H1 (cell line): ENCODE data around the gene RBM20. TPM values are rescaled to one million over a fixed set of nuclear protein-coding genes. Genes with fewer than 3 reads are reported as not detected.

Source experiments
- CTCF ChIA-PET: fragments of 300-600 bp; sonication (Branson Sonifier 250); formaldehyde crosslinking; loops from one replicate; lab custom pipeline; 2021; ENCODE audit not compliant: partially characterized antibody; lab: Charles Lee
- POLR2A ChIA-PET: fragments of 300-600 bp; sonication (Branson Sonifier 250); formaldehyde crosslinking; loops from one replicate; lab custom pipeline; 2021; ENCODE audit warnings: inconsistent platforms; ENCODE audit not compliant: partially characterized antibody; lab: Charles Lee
- DNase-seq, 2 experiments: peaks; one replicate each; pipeline versions ENCODE4 v3.0.0 to v3.0.0-alpha.2; 2010 to 2022; ENCODE audit warnings: low spot score in 2 of 2, low read depth in 1 of 2, mixed read lengths in 1 of 2
- FAIRE-seq: peaks from 2 replicates; lab custom pipeline; 2011; peaks lifted over from hg19 to GRCh38; lab: Jason Lieb, UNC
- H2AFZ ChIP-seq: 2 replicates; pipeline ENCODE4 v1.8.1; 2012; ENCODE audit warnings: low read length, inconsistent platforms
- H2AK5ac ChIP-seq: 2 replicates; pipeline ENCODE4 v1.6.1; 2013; ENCODE audit warnings: low read depth, low read length
- H2BK120ac ChIP-seq: replicated peaks from 2 replicates; pipeline ENCODE3; 2013; ENCODE audit warnings: low read depth, low read length, inconsistent platforms
- H2BK12ac ChIP-seq: 2 replicates; pipeline ENCODE4 v1.6.1; 2013; ENCODE audit warnings: low read depth, low read length
- H2BK15ac ChIP-seq: 2 replicates; pipeline ENCODE4 v1.6.1; 2013; ENCODE audit warnings: low read length
- H2BK20ac ChIP-seq: 2 replicates; pipeline ENCODE4 v1.6.1; 2013; ENCODE audit warnings: low read length
- H2BK5ac ChIP-seq: 2 replicates; pipeline ENCODE4 v1.6.1; 2013; ENCODE audit warnings: low read depth, low read length
- H3K14ac ChIP-seq: 2 replicates; pipeline ENCODE4 v1.6.1; 2013; ENCODE audit warnings: inconsistent platforms; ENCODE audit not compliant: insufficient read length
- H3K18ac ChIP-seq: 2 replicates; pipeline ENCODE4 v1.6.1; 2013; ENCODE audit warnings: low read length; ENCODE audit errors: extremely low read depth
- H3K23ac ChIP-seq: 2 replicates; pipeline ENCODE4 v1.6.1; 2013; ENCODE audit warnings: inconsistent platforms; ENCODE audit not compliant: insufficient read length
- H3K23me2 ChIP-seq: 2 replicates; pipeline ENCODE4 v1.6.1; 2013; ENCODE audit warnings: low read depth, low read length
- H3K27ac ChIP-seq: 2 replicates; pipeline ENCODE4 v1.6.1; 2011; ENCODE audit warnings: low read depth, low read length, inconsistent platforms
- H3K27me3 ChIP-seq, 4 experiments: replicated peaks in 1 of 4; 1 replicate in 1 of 4; 2 replicates in 3 of 4; pipeline versions ENCODE4 v1.6.1 to v1.8.1; 2011 to 2013; ENCODE audit warnings: low read length in 3 of 4, mild to moderate bottlenecking in 3 of 4, inconsistent platforms in 2 of 4, mixed read lengths in 2 of 4, moderate library complexity in 1 of 4; ENCODE audit not compliant: control insufficient read depth in 3 of 4, insufficient read depth in 3 of 4; ENCODE audit errors: extremely low read depth in 1 of 4
- H3K36me3 ChIP-seq, 4 experiments: 2 replicates each; pipeline versions ENCODE4 v1.6.1 to v1.8.1; 2011 to 2013; ENCODE audit warnings: mild to moderate bottlenecking in 4 of 4, low read length in 3 of 4, moderate library complexity in 2 of 4, control low read depth in 1 of 4, inconsistent platforms in 1 of 4; ENCODE audit not compliant: insufficient read depth in 4 of 4, control insufficient read depth in 2 of 4
- H3K4ac ChIP-seq: replicated peaks from 2 replicates; pipeline ENCODE3; 2013; ENCODE audit warnings: low read length, low read depth, mixed read lengths, inconsistent platforms; ENCODE audit not compliant: insufficient read length
- H3K4me1 ChIP-seq, 4 experiments: replicated peaks in 1 of 4; 1 replicate in 1 of 4; 2 replicates in 3 of 4; pipeline versions ENCODE4 v1.6.1 to v1.8.1; 2011 to 2013; ENCODE audit warnings: low read length in 3 of 4, inconsistent platforms in 2 of 4, mixed read lengths in 1 of 4; ENCODE audit not compliant: insufficient read depth in 4 of 4, control insufficient read depth in 3 of 4
- H3K4me2 ChIP-seq, 2 experiments: 2 replicates each; pipeline versions ENCODE4 v1.6.1 to v1.8.1; 2011 to 2013; ENCODE audit warnings: low read depth in 2 of 2, low read length in 2 of 2, control low read depth in 1 of 2, inconsistent platforms in 1 of 2, mild to moderate bottlenecking in 1 of 2; ENCODE audit not compliant: insufficient read depth in 1 of 2
- H3K4me3 ChIP-seq, 4 experiments: fragments of 200-600, 300-600 bp in 1 of 4; sonication (generic), shearing (Covaris generic), sonication (Bioruptor Twin) in 1 of 4; 2 replicates each; pipeline versions ENCODE4 v1.5.1 to v1.8.1; 2011 to 2016; ENCODE audit warnings: low read length in 4 of 4, low read depth in 3 of 4, control low read depth in 2 of 4, inconsistent platforms in 2 of 4, mild to moderate bottlenecking in 2 of 4, mixed read lengths in 1 of 4, moderate library complexity in 1 of 4; ENCODE audit not compliant: insufficient read depth in 2 of 4; ENCODE audit errors: extremely low read depth in 1 of 4
- H3K56ac ChIP-seq: replicated peaks from 2 replicates; pipeline ENCODE3; 2013; ENCODE audit warnings: low read depth, mild to moderate bottlenecking, mixed read lengths, low read length, inconsistent platforms; ENCODE audit not compliant: insufficient read length
- H3K79me1 ChIP-seq: 2 replicates; pipeline ENCODE4 v1.6.1; 2013; ENCODE audit warnings: low read depth, low read length, control low read depth
- H3K79me2 ChIP-seq, 2 experiments: 2 replicates each; pipeline versions ENCODE4 v1.6.1 to v1.8.1; 2012 to 2013; ENCODE audit warnings: low read length in 2 of 2, mild to moderate bottlenecking in 2 of 2, inconsistent platforms in 1 of 2; ENCODE audit not compliant: insufficient read depth in 2 of 2, control insufficient read depth in 1 of 2
- H3K9ac ChIP-seq, 4 experiments: replicated peaks in 1 of 4; 1 replicate in 1 of 4; 2 replicates in 3 of 4; pipeline versions ENCODE4 v1.6.1 to v1.8.1; 2011 to 2013; ENCODE audit warnings: low read depth in 3 of 4, low read length in 3 of 4, control low read depth in 2 of 4, mild to moderate bottlenecking in 2 of 4, moderate library complexity in 2 of 4, inconsistent platforms in 1 of 4; ENCODE audit errors: extremely low read depth in 1 of 4
- H3K9me3 ChIP-seq, 2 experiments: 2 replicates each; pipeline versions ENCODE4 v1.6.1 to v1.8.1; 2012 to 2013; ENCODE audit warnings: mild to moderate bottlenecking in 2 of 2, moderate library complexity in 2 of 2, control low read depth in 1 of 2, inconsistent platforms in 1 of 2, low read depth in 1 of 2, low read length in 1 of 2, mixed read lengths in 1 of 2; ENCODE audit not compliant: insufficient read depth in 2 of 2
- H4K20me1 ChIP-seq, 2 experiments: replicated peaks in 1 of 2; 2 replicates each; pipeline versions ENCODE3 to v1.8.1; 2011 to 2013; ENCODE audit warnings: inconsistent platforms in 2 of 2, low read length in 2 of 2, mild to moderate bottlenecking in 1 of 2; ENCODE audit not compliant: insufficient read depth in 2 of 2, control insufficient read depth in 1 of 2
- H4K5ac ChIP-seq: 2 replicates; pipeline ENCODE4 v1.6.1; 2013; ENCODE audit warnings: low read length, low read depth, mixed read lengths, inconsistent platforms; ENCODE audit not compliant: insufficient read length
- H4K8ac ChIP-seq: 2 replicates; pipeline ENCODE4 v1.8.0; 2013; ENCODE audit warnings: mild to moderate bottlenecking, moderate library complexity, low read length, inconsistent platforms; ENCODE audit not compliant: insufficient read depth; ENCODE audit errors: extremely low read depth
- H4K91ac ChIP-seq: replicated peaks from 2 replicates; pipeline ENCODE3; 2013; ENCODE audit warnings: low read length, mixed read lengths, inconsistent platforms; ENCODE audit not compliant: insufficient read length
- E2F6 ChIP-seq: IDR thresholded peaks from 2 replicates; pipeline ENCODE4 v1.6.1; 2012; ENCODE audit warnings: inconsistent platforms
- EGR1 ChIP-seq: IDR thresholded peaks from 2 replicates; pipeline ENCODE4 v1.6.1; 2011; ENCODE audit warnings: low read depth, low read length, borderline replicate concordance
- TAF7 ChIP-seq: optimal IDR thresholded peaks from 2 replicates; pipeline ENCODE3; 2011; ENCODE audit warnings: low read depth, mild to moderate bottlenecking, inconsistent platforms, low read length, moderate library complexity, borderline replicate concordance
- WGBS, 2 experiments: shearing (Covaris generic) in 1 of 2; methylation state at CpG; one replicate each; pipeline versions ENCODE4 v1.1.6 to v1.1.7; 2013 to 2015; ENCODE audit warnings: low lambda C conversion rate in 2 of 2, mixed read lengths in 2 of 2, inconsistent platforms in 1 of 2, low coverage in 1 of 2, missing lambda C conversion rate in 1 of 2; ENCODE audit not compliant: insufficient replicate concordance in 2 of 2, insufficient coverage in 1 of 2, insufficient read length in 1 of 2; ENCODE audit errors: extremely low coverage in 1 of 2, missing lambda C conversion rate in 1 of 2; 5-methylcytosine and 5-hydroxymethylcytosine counted together
- polyA plus RNA-seq, 7 experiments: library from polyadenylated mRNA; depleted of rRNA in 3 of 7; stranded (reverse) in 5 of 7; unstranded in 2 of 7; fragments of >200 nt in 5 of 7; fragments of 200-250 nt in 2 of 7; gene quantifications; 1 replicate in 5 of 7; 2 replicates in 1 of 7; 4 replicates in 1 of 7; pipeline versions ENCODE4 v1.2.1 to v1.2.3, GENCODE V29; 2011 to 2013; ENCODE audit warnings: missing spikeins in 2 of 7, mixed read lengths in 2 of 7
- total RNA-seq: library from RNA; stranded (reverse); fragmentation: NEBNext Ultra II Directional; extraction: Animal tissue kit (Norgen Biotek cat#: 25700); gene quantifications from 2 replicates; pipeline ENCODE4 v1.2.1, GENCODE V29; 2021

The RBM20 gene
- total and polyA plus RNA-seq, 2 of the 8 experiments (the other 6 are each of a cell fraction or from before 2014, with no cell fraction given), result 0.05 to 0.63 TPM

GRCh38 chr10:110862961-110863360 lies 218.8 kb downstream of the RBM20 start:
- CTCF ChIA-PET, result interaction anchor here (0.9 to 1.1 kb wide), 2 partner anchors 11 to 68 kb away, joined by 3 read pairs; no protein-coding TSS in a partner anchor
- Histone ChIP-seq H3K79me2 (no peaks in the 10 kb centered on the region), H3K27me3 (no peaks in the 10 kb centered on the region), H4K8ac (no peak overlapping the region), H2BK20ac (no peak overlapping the region), H3K36me3 (no peaks in the 10 kb centered on the region; a peak in 1 of 8 replicates), H3K56ac (no peak overlapping the region), H3K27ac (no peak overlapping the region), H3K23me2 (no peaks in the 10 kb centered on the region; the same call in 1 of the 2 replicates), H3K4me3 (no peak overlapping the region), H4K91ac (no peak overlapping the region), H3K79me1 (no peaks in the 10 kb centered on the region), H4K20me1 (no peaks in the 10 kb centered on the region), H2AK5ac (no peak overlapping the region), H3K4me1 (peaks cover 0 to 4% (median 0%) of the 10 kb centered on the region in 4 experiments; a peak in 2 of 7 replicates), H3K18ac (no peak overlapping the region), H2BK5ac (no peak overlapping the region), H3K9ac (no peak overlapping the region), H2BK12ac (no peak overlapping the region), H2AFZ (no peak overlapping the region), H2BK15ac (no peak overlapping the region), H3K23ac (no peak overlapping the region), H4K5ac (no peak overlapping the region), H3K14ac (no peak overlapping the region), H3K9me3 (no peaks in the 10 kb centered on the region), H3K4ac (no peak overlapping the region), H3K4me2 (no peak overlapping the region), H2BK120ac (no peak overlapping the region)
- FAIRE-seq, result no peak
- POLR2A ChIA-PET, result no interaction called here
- WGBS, 2 experiments, result 91% methylated on average over 6 of the region's 6 CpGs; no CpG with 5 or more reads in 1 of the 2 experiments
- TF ChIP-seq TAF7 (no peak), EGR1 (no peak), E2F6 (no peak)
- DNase-seq, result no peak
